A549 treated with RU486 at 1 μM for 4 hours (cell line): ENCODE measurements around the gene TMEM150C. TPM values are rescaled to one million over a fixed set of nuclear protein-coding genes. Genes with fewer than 3 reads are reported as not detected.

Source experiments
- total RNA-seq: library from RNA; stranded (reverse); fragments of 200-300 nt; extraction: Qiagen RNA extraction; gene quantifications from 5 replicates; pipeline ENCODE4 v1.2.3, GENCODE V29; 2022; ENCODE audit warnings: low read depth

The TMEM150C gene
- 0.67 to 1.4 TPM (median 0.93 TPM) in 5 replicates for total RNA-seq

DNA sequence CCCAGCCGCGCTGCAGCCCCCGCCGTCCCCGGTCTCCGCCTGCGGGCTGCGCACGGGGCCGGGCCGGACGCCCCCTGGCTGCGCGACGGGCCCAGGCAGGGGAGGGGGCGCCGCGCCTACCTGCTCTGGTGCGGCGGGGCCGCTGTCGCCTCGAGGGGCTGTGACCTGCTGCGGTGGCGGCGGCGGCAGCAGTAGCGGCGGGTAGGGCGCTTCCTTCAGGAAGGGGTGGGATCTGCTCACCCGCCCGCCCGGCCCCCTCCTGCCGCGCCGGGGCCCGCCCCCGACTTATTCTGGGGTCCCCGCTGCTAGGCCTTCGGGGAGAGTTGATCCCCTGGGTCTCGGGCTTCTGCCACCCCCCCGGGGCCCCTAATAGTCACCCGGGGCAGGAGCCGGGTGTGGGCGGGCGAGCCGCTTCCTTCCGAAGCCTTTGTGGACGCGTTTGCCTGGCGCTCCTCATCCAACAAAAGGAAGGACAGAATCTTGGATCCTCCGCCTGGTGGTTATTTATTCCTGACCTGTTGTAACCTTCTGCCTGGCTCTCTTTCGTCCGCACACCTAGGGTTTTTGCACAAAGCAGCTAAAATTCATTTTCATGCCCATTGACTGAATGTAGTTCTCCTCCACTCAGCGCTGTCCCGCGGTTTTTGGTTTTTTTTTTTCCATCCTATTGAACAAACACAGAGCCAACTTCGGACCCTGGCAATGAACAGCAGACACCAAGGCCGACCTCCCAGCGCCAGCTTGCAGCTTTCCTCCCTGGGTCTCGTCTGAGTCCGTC, at the start of gene TMEM150C:
TSS of gene TMEM150C (minus strand) at position 203 of the 778 bp plus-strand sequence. CDS start 57,331 bp downstream, outside the sequence.

Other genes with a start within 250 kb of the TMEM150C start
- gene HNRNPD, start 188.0 kb downstream of the TMEM150C start, total RNA-seq: 220 to 363 TPM (median 255 TPM) in 5 replicates
- 212 to 409 TPM (median 267 TPM) in 5 replicates for gene HNRNPDL, start 131.5 kb downstream of the TMEM150C start, total RNA-seq
- 23.4 to 34.9 TPM (median 31.6 TPM) in 5 replicates for gene ENOPH1, start 131.4 kb downstream of the TMEM150C start, total RNA-seq
- gene SCD5, start 236.8 kb upstream of the TMEM150C start, total RNA-seq: 4.2 to 7.8 TPM (median 7.1 TPM) in 5 replicates